HCT116 (cell line): ENCODE results near the gene IMPG1. TPM values are rescaled to one million over a fixed set of nuclear protein-coding genes. Genes with fewer than 3 reads are reported as not detected.

Experiments
- ATAC-seq: fragments of 200-7000 bp; cut with Tn5 transposase; 2 replicates; pipeline ENCODE4 v1.9.1; 2020; ENCODE audit warnings: mild to moderate bottlenecking, moderate library complexity
- BruUV-seq: library from RNA; stranded (reverse); fragments of 400-500 nt; replicated peaks from 2 replicates; lab custom pipeline; 2021; lab: Mats Ljungman, UMichigan
- CTCF ChIA-PET: fragments of 300-600 bp; sonication (Branson Sonifier 250); formaldehyde crosslinking; loops from one replicate; lab custom pipeline; 2021; ENCODE audit warnings: antibody characterized with exemption; lab: Charles Lee
- POLR2A ChIA-PET: fragments of 300-600, 350-600 bp; sonication (Branson Sonifier 250); formaldehyde crosslinking; loops from one replicate; lab custom pipeline; 2021; ENCODE audit warnings: antibody characterized with exemption; lab: Charles Lee
- RAD21 ChIA-PET, 2 experiments: fragments of 300-600 bp; sonication (Branson Sonifier 250); formaldehyde crosslinking; loops; one replicate each; lab custom pipeline; 2023; ENCODE audit warnings: low total read pairs in 2 of 2; ENCODE audit not compliant: uncharacterized antibody in 2 of 2, unreplicated experiment in 2 of 2, low non-redundant PET in 1 of 2; lab: Charles Lee
- DNase-seq: peaks from one replicate; pipeline ENCODE4 v3.0.0-alpha.2; 2010; ENCODE audit warnings: low read depth, low spot score
- H2AFZ ChIP-seq: fragments of 200-600 bp; shearing (Covaris generic), sonication (generic); 2 replicates; pipeline ENCODE4 v1.6.1; 2017; ENCODE audit warnings: low read depth, mixed run types, mixed read lengths, antibody characterized with exemption, low read length; ENCODE audit not compliant: poor library complexity, severe bottlenecking
- H3K27ac ChIP-seq: 2 replicates; pipeline ENCODE4 v1.5.1; 2012; ENCODE audit warnings: low read depth, low read length
- H3K27me3 ChIP-seq: fragments of 200-600 bp; sonication (generic); 2 replicates; pipeline ENCODE4 v1.6.1; 2016; ENCODE audit warnings: mixed run types, low read length, mixed read lengths; ENCODE audit not compliant: insufficient read depth
- H3K36me3 ChIP-seq, 2 experiments: fragments of 200-500 bp in 1 of 2; fragments of 200-600 bp in 1 of 2; sonication (Bioruptor generic) in 1 of 2; sonication (generic) in 1 of 2; 2 replicates each; pipeline versions ENCODE4 v1.5.1 to v1.6.1; 2014 to 2016; ENCODE audit warnings: low read length in 2 of 2, inconsistent platforms in 1 of 2, mixed read lengths in 1 of 2, mixed run types in 1 of 2; ENCODE audit not compliant: insufficient read depth in 2 of 2, control insufficient read depth in 1 of 2
- H3K4me1 ChIP-seq, 2 experiments: fragments of 200-600 bp in 1 of 2; sonication (generic) in 1 of 2; 2 replicates each; pipeline versions ENCODE4 v1.5.1 to v1.6.1; 2012 to 2017; ENCODE audit warnings: low read length in 2 of 2, inconsistent platforms in 1 of 2, mild to moderate bottlenecking in 1 of 2, mixed read lengths in 1 of 2, mixed run types in 1 of 2, moderate library complexity in 1 of 2; ENCODE audit not compliant: insufficient read depth in 2 of 2, control insufficient read depth in 1 of 2
- H3K4me2 ChIP-seq: fragments of 200-600 bp; sonication (generic); 2 replicates; pipeline ENCODE4 v1.6.1; 2017; ENCODE audit warnings: mixed run types, low read length, mixed read lengths
- H3K4me3 ChIP-seq, 2 experiments: fragments of 200-600 bp in 1 of 2; sonication (generic) in 1 of 2; replicated peaks in 1 of 2; 2 replicates each; pipeline ENCODE4 v1.5.1; 2011 to 2016; ENCODE audit warnings: low read length in 2 of 2, control low read depth in 1 of 2, low read depth in 1 of 2, mild to moderate bottlenecking in 1 of 2, mixed read lengths in 1 of 2, mixed run types in 1 of 2
- H3K79me2 ChIP-seq: fragments of 200-600 bp; sonication (generic); 2 replicates; pipeline ENCODE4 v1.6.1; 2017; ENCODE audit warnings: mild to moderate bottlenecking, mixed run types, low read length, moderate library complexity, mixed read lengths; ENCODE audit not compliant: insufficient read depth
- H3K9ac ChIP-seq: fragments of 200-600 bp; sonication (generic); 2 replicates; pipeline ENCODE4 v1.6.1; 2016; ENCODE audit warnings: low read length, mixed read lengths
- H3K9me2 ChIP-seq: fragments of 200-600 bp; sonication (generic), shearing (Covaris generic); 2 replicates; pipeline ENCODE4 v1.6.1; 2017; ENCODE audit warnings: mixed run types, mild to moderate bottlenecking, moderate library complexity; ENCODE audit not compliant: insufficient read depth
- H3K9me3 ChIP-seq, 2 experiments: fragments of 200-500 bp in 1 of 2; fragments of 200-600 bp in 1 of 2; sonication (Bioruptor generic) in 1 of 2; sonication (generic) in 1 of 2; 2 replicates each; pipeline ENCODE4 v1.6.1; 2014 to 2017; ENCODE audit warnings: low read length in 2 of 2, mixed read lengths in 2 of 2, inconsistent platforms in 1 of 2, low read depth in 1 of 2, mild to moderate bottlenecking in 1 of 2, mixed run types in 1 of 2, moderate library complexity in 1 of 2; ENCODE audit not compliant: control insufficient read depth in 1 of 2, insufficient read depth in 1 of 2
- H4K20me1 ChIP-seq: fragments of 200-600 bp; sonication (generic), shearing (Covaris generic); 2 replicates; pipeline ENCODE4 v1.6.1; 2017; ENCODE audit warnings: mixed run types, mild to moderate bottlenecking, moderate library complexity; ENCODE audit not compliant: insufficient read depth
- ATF3 ChIP-seq: IDR thresholded peaks from 2 replicates; pipeline ENCODE4 v1.6.1; 2012
- CBX3 ChIP-seq: IDR thresholded peaks from 2 replicates; pipeline ENCODE4 v1.6.1; 2012; ENCODE audit warnings: low read depth
- CTCF ChIP-seq, 3 experiments: fragments of 200-600 bp in 1 of 3; sonication (generic) in 1 of 3; IDR thresholded peaks in 2 of 3; conservative IDR thresholded peaks in 1 of 3; 2 replicates each; pipeline ENCODE4 v1.5.1; 2012 to 2017; ENCODE audit warnings: low read depth in 2 of 3, low read length in 2 of 3, antibody characterized with exemption in 1 of 3, borderline replicate concordance in 1 of 3, control low read depth in 1 of 3, mild to moderate bottlenecking in 1 of 3, mixed read lengths in 1 of 3, mixed run types in 1 of 3, moderate library complexity in 1 of 3; ENCODE audit not compliant: insufficient read depth in 1 of 3
- EGR1 ChIP-seq: IDR thresholded peaks from 2 replicates; pipeline ENCODE4 v1.6.1; 2012; ENCODE audit warnings: low read depth
- EZH2 ChIP-seq: fragments of 200-600 bp; sonication (generic); IDR thresholded peaks from 2 replicates; pipeline ENCODE4 v1.6.1; 2017; ENCODE audit warnings: antibody characterized with exemption, mixed run types
- EZH2phosphoT487 ChIP-seq: fragments of 200-600 bp; IDR thresholded peaks from 2 replicates; pipeline ENCODE4 v1.6.1; 2018; ENCODE audit warnings: antibody characterized with exemption, borderline replicate concordance
- FOSL1 ChIP-seq: IDR thresholded peaks from 2 replicates; pipeline ENCODE4 v1.6.1; 2012; ENCODE audit warnings: low read depth
- POLR2AphosphoS5 ChIP-seq: IDR thresholded peaks from 2 replicates; pipeline ENCODE4 v1.6.1; 2011; ENCODE audit warnings: mild to moderate bottlenecking, low read depth, low read length, moderate library complexity
- RAD21 ChIP-seq: IDR thresholded peaks from 2 replicates; pipeline ENCODE4 v1.6.1; 2012; ENCODE audit warnings: low read depth, mild to moderate bottlenecking
- SIN3A ChIP-seq: IDR thresholded peaks from 2 replicates; pipeline ENCODE4 v1.6.1; 2012; ENCODE audit warnings: low read depth
- SP1 ChIP-seq: IDR thresholded peaks from 2 replicates; pipeline ENCODE4 v1.6.1; 2012; ENCODE audit warnings: low read depth
- TCF7L2 ChIP-seq: IDR thresholded peaks from 2 replicates; pipeline ENCODE4 v1.7.0; 2011; ENCODE audit warnings: borderline replicate concordance, inconsistent platforms; ENCODE audit not compliant: insufficient read depth, insufficient read length; ENCODE audit errors: extremely low read depth
- ZFX ChIP-seq: fragments of 450-650 bp; IDR thresholded peaks from 2 replicates; pipeline ENCODE4 v1.6.1; 2017
- intact Hi-C: fragments of 100-400 bp; cut with micrococcal nuclease; formaldehyde crosslinking; loops from 2 replicates; pipeline ENCODE4 v1.10.0; 2022
- total RNA-seq: library from RNA; stranded (reverse); gene quantifications from one replicate; pipeline ENCODE4 v1.2.1, GENCODE V29; 2021; ENCODE audit not compliant: unreplicated experiment
- TF ChIP-seq, protein P1 (sequence below): IDR thresholded peaks from 2 replicates; pipeline ENCODE4 v1.6.1; 2011; ENCODE audit warnings: mild to moderate bottlenecking, low read length, moderate library complexity; ENCODE audit not compliant: insufficient replicate concordance; ENCODE audit errors: extremely low read depth
- TF ChIP-seq, protein P2 (sequence below): IDR thresholded peaks from 2 replicates; pipeline ENCODE4 v1.6.1; 2012; ENCODE audit warnings: low read depth

The IMPG1 gene
- total RNA-seq, 1 experiment from 2014 or later = not detected

GRCh38 chr6:76004202-76004601 is 68.3 kb downstream of the IMPG1 start:
- TF ChIP-seq, protein P1, sequence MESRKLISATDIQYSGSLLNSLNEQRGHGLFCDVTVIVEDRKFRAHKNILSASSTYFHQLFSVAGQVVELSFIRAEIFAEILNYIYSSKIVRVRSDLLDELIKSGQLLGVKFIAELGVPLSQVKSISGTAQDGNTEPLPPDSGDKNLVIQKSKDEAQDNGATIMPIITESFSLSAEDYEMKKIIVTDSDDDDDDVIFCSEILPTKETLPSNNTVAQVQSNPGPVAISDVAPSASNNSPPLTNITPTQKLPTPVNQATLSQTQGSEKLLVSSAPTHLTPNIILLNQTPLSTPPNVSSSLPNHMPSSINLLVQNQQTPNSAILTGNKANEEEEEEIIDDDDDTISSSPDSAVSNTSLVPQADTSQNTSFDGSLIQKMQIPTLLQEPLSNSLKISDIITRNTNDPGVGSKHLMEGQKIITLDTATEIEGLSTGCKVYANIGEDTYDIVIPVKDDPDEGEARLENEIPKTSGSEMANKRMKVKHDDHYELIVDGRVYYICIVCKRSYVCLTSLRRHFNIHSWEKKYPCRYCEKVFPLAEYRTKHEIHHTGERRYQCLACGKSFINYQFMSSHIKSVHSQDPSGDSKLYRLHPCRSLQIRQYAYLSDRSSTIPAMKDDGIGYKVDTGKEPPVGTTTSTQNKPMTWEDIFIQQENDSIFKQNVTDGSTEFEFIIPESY = no peak
- TF ChIP-seq, protein P2, sequence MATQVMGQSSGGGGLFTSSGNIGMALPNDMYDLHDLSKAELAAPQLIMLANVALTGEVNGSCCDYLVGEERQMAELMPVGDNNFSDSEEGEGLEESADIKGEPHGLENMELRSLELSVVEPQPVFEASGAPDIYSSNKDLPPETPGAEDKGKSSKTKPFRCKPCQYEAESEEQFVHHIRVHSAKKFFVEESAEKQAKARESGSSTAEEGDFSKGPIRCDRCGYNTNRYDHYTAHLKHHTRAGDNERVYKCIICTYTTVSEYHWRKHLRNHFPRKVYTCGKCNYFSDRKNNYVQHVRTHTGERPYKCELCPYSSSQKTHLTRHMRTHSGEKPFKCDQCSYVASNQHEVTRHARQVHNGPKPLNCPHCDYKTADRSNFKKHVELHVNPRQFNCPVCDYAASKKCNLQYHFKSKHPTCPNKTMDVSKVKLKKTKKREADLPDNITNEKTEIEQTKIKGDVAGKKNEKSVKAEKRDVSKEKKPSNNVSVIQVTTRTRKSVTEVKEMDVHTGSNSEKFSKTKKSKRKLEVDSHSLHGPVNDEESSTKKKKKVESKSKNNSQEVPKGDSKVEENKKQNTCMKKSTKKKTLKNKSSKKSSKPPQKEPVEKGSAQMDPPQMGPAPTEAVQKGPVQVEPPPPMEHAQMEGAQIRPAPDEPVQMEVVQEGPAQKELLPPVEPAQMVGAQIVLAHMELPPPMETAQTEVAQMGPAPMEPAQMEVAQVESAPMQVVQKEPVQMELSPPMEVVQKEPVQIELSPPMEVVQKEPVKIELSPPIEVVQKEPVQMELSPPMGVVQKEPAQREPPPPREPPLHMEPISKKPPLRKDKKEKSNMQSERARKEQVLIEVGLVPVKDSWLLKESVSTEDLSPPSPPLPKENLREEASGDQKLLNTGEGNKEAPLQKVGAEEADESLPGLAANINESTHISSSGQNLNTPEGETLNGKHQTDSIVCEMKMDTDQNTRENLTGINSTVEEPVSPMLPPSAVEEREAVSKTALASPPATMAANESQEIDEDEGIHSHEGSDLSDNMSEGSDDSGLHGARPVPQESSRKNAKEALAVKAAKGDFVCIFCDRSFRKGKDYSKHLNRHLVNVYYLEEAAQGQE = no peak
- TF ChIP-seq EGR1 = no peak
- no peak for TF ChIP-seq FOSL1
- TF ChIP-seq SIN3A = no peak
- TF ChIP-seq POLR2AphosphoS5 = no peak
- TF ChIP-seq CTCF (IDR thresholded peaks at IDR 0.05 in 2 of 3, conservative IDR thresholded peaks at IDR 0.05 in 1 of 3; ENCODE audit: borderline replicate concordance in 1 of 3, insufficient read depth in 1 of 3, low read depth in 2 of 3, low read length in 2 of 3) = no peak
- TF ChIP-seq SP1 = no peak
- no peak for TF ChIP-seq CBX3
- TF ChIP-seq TCF7L2 = no peak
- no peak for TF ChIP-seq ZFX
- no peak for TF ChIP-seq EZH2
- no peak for TF ChIP-seq EZH2phosphoT487
- no peak for TF ChIP-seq ATF3
- TF ChIP-seq RAD21 = no peak
- ATAC-seq = no peak
- intact Hi-C loops = no loop called here
- no peaks in the 10 kb centered on the region for H3K9me2 ChIP-seq
- H3K4me2 ChIP-seq = no peak overlapping the region
- CTCF ChIA-PET = no interaction called here
- H3K9ac ChIP-seq = no peak overlapping the region
- no peaks in the 10 kb centered on the region for H3K27me3 ChIP-seq
- H3K9me3 ChIP-seq = no peaks in the 10 kb centered on the region
- H3K4me3 ChIP-seq = no peak overlapping the region
- RAD21 ChIA-PET = no interaction called here
- H3K36me3 ChIP-seq = no peaks in the 10 kb centered on the region
- BruUV-seq = no TSS peak
- no peak for DNase-seq
- H4K20me1 ChIP-seq = no peaks in the 10 kb centered on the region
- no peak overlapping the region for H2AFZ ChIP-seq
- H3K27ac ChIP-seq = no peak overlapping the region
- H3K79me2 ChIP-seq = no peaks in the 10 kb centered on the region
- POLR2A ChIA-PET = no interaction called here
- no peaks in the 10 kb centered on the region for H3K4me1 ChIP-seq
